BJ (cell line): ENCODE measurements around the gene PRKCH. TPM values are rescaled to one million over a fixed set of nuclear protein-coding genes. Genes with fewer than 3 reads are reported as not detected.
A peak's percentile ranks its signal among the peaks of the same experiment; 100 is the strongest.

Source experiments
- CTCF ChIA-PET: fragments of 350-600 bp; formaldehyde crosslinking; extraction: SDS; loops from one replicate; lab custom pipeline; 2021; ENCODE audit warnings: antibody characterized with exemption, inconsistent platforms; lab: Yijun Ruan, JAX
- POLR2A ChIA-PET: fragments of 300-600 bp; sonication (Branson Sonifier 250); formaldehyde crosslinking; extraction: SDS; loops from one replicate; lab custom pipeline; 2021; ENCODE audit warnings: antibody characterized with exemption; lab: Charles Lee
- DNase-seq: peaks from one replicate; pipeline ENCODE4 v3.0.0-alpha.2; 2011; ENCODE audit warnings: low read depth
- H3K27me3 ChIP-seq: 2 replicates; pipeline ENCODE4 v1.6.0; 2011; ENCODE audit warnings: low read length; ENCODE audit not compliant: control insufficient read depth, insufficient read depth
- H3K36me3 ChIP-seq: 2 replicates; pipeline ENCODE4 v1.5.1; 2011; ENCODE audit warnings: low read length; ENCODE audit not compliant: control insufficient read depth, insufficient read depth
- H3K4me3 ChIP-seq: 2 replicates; pipeline ENCODE4 v1.5.1; 2011; ENCODE audit warnings: low read depth, mild to moderate bottlenecking, control low read depth, low read length
- polyA plus RNA-seq: library from polyadenylated mRNA; depleted of rRNA; stranded (reverse); fragments of >200 nt; gene quantifications from 2 replicates; pipeline ENCODE4 v1.2.3, GENCODE V29; 2011
- TF ChIP-seq, protein P1 (sequence below): IDR thresholded peaks from 2 replicates; pipeline ENCODE4 v1.5.1; 2011; ENCODE audit warnings: low read depth, mild to moderate bottlenecking, control low read depth, inconsistent platforms, low read length, moderate library complexity; ENCODE audit not compliant: insufficient read depth

Gene PRKCH
- polyA plus RNA-seq, 1 experiment = 2.0 TPM

DNA sequence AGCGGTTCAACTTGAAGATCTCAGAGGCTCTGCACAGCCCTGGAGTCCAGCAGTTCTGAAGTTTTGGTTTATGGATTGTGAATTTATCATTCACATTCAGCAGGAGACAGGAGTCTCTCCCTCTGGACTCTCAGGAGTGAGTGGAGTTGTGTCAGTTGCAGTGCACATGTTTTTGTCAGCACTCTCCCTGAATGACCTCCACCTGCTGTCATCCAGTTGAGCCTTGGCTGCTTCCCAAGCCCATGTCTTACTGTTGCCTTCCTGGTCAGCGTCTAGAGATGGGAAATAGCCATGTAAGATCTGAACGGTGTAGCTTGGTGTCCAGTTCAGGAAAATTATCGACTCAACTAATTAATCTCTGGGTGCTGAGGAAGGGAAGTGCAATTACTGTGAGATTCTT lies 133.2 kb downstream of the PRKCH start:
- POLR2A ChIA-PET = no interaction called here
- Histone ChIP-seq H3K4me3 (no peak overlapping the region), H3K27me3 (peaks cover 4% of the 10 kb centered on the region), H3K36me3 (no peaks in the 10 kb centered on the region)
- TF ChIP-seq, protein P1, sequence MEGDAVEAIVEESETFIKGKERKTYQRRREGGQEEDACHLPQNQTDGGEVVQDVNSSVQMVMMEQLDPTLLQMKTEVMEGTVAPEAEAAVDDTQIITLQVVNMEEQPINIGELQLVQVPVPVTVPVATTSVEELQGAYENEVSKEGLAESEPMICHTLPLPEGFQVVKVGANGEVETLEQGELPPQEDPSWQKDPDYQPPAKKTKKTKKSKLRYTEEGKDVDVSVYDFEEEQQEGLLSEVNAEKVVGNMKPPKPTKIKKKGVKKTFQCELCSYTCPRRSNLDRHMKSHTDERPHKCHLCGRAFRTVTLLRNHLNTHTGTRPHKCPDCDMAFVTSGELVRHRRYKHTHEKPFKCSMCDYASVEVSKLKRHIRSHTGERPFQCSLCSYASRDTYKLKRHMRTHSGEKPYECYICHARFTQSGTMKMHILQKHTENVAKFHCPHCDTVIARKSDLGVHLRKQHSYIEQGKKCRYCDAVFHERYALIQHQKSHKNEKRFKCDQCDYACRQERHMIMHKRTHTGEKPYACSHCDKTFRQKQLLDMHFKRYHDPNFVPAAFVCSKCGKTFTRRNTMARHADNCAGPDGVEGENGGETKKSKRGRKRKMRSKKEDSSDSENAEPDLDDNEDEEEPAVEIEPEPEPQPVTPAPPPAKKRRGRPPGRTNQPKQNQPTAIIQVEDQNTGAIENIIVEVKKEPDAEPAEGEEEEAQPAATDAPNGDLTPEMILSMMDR = no peak
- CTCF ChIA-PET = interaction anchor here (1.1 kb wide), 1 partner anchor 383 kb away, joined by 5 read pairs; no protein-coding TSS in a partner anchor
- no peak for DNase-seq

DNA sequence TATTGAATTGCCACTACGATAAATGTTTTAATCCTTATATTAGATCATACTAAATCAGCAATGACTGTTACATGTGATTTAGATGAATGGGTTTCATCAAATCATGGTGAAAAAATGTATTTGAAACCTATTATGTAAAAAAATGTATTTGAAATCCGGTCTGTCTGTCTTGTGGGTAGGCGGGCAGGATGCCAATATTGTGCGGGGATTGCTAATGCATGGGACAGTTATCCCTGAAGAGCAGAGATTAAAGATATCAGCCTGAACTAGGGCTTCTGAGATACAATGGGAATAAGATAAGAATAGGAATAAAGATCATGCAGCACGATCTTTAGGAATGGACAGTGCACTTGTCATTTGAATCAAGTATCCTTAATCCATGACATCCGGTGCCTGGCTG lies 134.0 kb downstream of the PRKCH start:
- no peak for DNase-seq
- Histone ChIP-seq H3K36me3 (no peaks in the 10 kb centered on the region), H3K4me3 (no peak overlapping the region), H3K27me3 (peaks cover 4% of the 10 kb centered on the region)
- CTCF ChIA-PET = interaction anchor here (1.1 to 2.9 kb wide), 2 partner anchors 382 to 671 kb away, joined by 3 to 54 read pairs; no protein-coding TSS in a partner anchor
- TF ChIP-seq, protein P1 = no peak
- POLR2A ChIA-PET = no interaction called here

DNA sequence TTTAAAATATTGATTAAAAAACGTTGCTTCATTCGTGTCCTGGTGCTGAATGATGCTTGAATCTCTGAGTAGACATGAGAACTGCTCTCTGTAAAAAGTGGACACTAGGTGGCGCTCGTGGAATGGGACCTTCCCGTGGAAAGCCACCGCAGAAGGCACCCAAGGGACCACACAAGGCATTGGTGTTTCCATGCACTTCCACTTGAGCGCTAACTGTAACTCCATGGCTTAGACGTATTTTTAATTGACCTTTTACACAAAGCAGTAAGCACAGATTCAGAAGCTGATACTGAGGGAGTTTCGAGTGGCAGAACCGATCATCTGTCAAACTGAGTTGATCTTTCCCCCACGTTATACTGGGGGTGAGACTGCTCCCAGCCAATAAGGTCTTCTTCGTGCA lies 135.3 kb downstream of the PRKCH start:
- TF ChIP-seq, protein P1 = peak; percentile 89
- H3K27me3 ChIP-seq = peaks cover 2% of the 10 kb centered on the region
- DNase-seq = no peak
- CTCF ChIA-PET = interaction anchor here (0.6 to 2.9 kb wide), 6 partner anchors 21 to 670 kb away, joined by 3 to 54 read pairs (median 4); no protein-coding TSS in a partner anchor
- POLR2A ChIA-PET = no interaction called here
- H3K36me3 ChIP-seq = no peaks in the 10 kb centered on the region
- no peak overlapping the region for H3K4me3 ChIP-seq

DNA sequence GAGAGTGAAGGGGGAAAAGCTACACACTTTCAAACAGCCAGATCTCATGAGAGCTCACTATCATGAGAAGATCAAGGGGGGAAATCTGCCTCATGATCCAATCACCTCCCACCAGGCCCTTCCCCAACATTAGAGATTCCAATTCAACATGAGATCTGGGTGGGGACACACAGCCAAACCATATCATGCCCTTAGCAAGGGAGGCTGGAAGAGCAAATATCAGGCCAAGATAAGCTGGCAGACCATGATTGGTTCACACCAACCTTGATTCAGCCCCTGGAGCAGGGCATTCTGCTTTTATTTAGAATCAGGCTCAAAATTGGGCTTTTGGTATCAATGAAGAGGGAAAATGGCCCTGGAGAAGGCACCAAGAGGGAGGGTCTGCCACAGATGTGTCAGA lies 137.4 kb downstream of the PRKCH start:
- DNase-seq = no peak
- POLR2A ChIA-PET = no interaction called here
- H3K27me3 ChIP-seq = no peaks in the 10 kb centered on the region
- TF ChIP-seq, protein P1 = no peak
- CTCF ChIA-PET = interaction anchor here (6.6 kb wide), 1 partner anchor 379 kb away, joined by 78 read pairs; no protein-coding TSS in a partner anchor
- no peaks in the 10 kb centered on the region for H3K36me3 ChIP-seq
- no peak overlapping the region for H3K4me3 ChIP-seq

DNA sequence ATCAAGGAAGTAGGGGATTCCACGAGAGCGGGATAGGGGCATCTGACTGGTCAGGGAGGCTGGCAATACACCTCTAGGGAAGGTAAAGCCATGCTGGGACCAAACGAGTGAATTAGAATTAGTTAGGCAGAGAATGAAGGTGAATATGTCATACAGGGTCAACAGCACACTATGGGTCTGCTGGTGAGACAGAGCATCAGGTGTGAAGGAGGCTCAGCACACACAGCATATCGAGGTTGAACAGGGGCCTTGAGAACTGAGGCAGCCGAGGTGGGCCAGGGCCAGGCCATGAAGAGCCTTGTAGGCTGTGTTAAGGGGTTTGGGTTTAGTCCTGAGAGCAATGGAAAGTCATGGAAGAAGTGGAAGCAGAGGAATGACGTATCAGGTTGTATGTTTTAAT lies 137.8 kb downstream of the PRKCH start:
- Histone ChIP-seq H3K27me3 (no peaks in the 10 kb centered on the region), H3K4me3 (no peak overlapping the region), H3K36me3 (no peaks in the 10 kb centered on the region)
- POLR2A ChIA-PET = no interaction called here
- no peak for DNase-seq
- CTCF ChIA-PET = interaction anchor here (1.3 to 6.6 kb wide), 2 partner anchors 98 to 378 kb away, joined by 3 to 78 read pairs; no protein-coding TSS in a partner anchor
- TF ChIP-seq, protein P1 = no peak
